Activated T-cell treated with anti-CD3 and anti-CD28 coated beads for 48 hours (primary cell): ENCODE results near the gene HOATZ.

Experiments
- DNase-seq: peaks from one replicate; pipeline ENCODE4 v3.0.0-alpha.2; 2020; ENCODE audit warnings: low read depth

HOATZ gene

DNA sequence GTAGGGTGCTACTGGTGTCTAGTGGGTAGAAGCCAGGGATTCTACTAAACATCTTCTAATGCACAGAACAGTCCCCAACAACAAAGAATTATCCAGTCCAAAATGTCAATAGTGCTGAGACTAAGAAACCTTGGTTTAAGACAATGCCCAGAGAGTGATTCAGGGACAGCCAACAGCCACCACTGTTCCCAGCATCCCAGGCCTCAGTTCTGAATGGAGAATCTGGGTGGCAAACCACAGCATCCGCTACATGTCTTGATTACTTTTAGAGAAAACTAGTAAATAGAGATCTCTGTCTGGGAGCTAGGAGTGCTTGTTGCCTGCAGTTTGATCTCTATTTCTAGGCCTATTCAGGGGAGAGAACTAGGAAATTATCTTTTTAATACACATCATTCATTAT lies 66.8 kb downstream of the HOATZ start:
- DNase-seq = no peak

DNA sequence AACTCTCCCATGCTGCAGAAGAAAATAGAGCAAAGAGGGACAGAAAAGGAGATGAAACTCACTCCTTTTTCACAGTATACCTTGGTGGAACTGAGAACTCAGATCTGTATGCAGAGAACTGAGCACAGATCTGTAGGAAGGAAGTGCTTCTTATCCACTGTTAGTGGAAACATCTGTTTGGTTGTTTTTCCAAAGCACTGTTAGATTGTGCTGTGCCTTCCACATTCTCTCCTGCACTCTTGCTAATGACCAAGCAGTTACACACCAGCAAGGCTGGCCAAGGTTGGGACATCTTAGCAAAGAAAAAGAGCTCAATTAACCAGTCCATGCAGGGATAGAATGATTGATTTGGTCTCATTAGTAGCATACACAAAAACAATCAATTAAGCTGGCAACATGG lies 67.6 kb downstream of the HOATZ start:
- no peak for DNase-seq

DNA sequence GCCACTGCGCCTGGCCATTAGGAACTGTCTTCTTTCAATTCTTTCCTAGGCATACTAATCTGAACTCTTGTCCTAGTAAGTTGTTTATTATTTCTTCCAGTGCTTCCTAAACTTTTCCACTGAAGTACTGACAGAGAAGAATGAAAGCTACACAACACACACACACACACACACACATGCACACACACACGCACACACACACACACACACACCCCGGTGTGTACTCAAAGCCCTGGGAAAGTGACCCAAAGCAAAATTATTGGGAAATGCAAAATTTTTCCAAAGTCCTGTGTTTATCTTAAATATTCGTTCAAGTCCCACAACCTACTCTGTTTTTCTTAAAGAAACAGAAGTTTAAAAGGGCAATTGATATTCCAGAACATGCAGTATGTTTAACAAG lies 68.3 kb downstream of the HOATZ start:
- no peak for DNase-seq

DNA sequence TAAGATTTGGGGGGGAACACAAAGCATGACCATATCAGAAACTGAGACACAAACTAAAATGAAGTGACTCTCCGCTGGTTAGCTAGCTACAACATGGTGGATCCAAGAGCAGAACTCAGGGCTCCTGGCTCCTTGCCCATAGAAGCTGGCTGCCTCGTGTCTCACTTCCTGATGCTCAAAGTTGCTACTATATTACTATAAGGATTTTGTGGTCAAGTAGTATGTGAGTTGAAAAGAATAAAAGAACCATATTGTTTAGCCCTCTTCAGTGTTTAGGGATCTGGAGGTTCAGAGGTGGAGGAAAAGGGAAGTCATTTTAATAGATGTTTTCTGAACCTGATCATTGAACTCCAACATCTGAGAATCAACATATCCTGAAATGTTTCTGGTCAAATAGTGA lies 70.8 kb downstream of the HOATZ start:
- DNase-seq = no peak

DNA sequence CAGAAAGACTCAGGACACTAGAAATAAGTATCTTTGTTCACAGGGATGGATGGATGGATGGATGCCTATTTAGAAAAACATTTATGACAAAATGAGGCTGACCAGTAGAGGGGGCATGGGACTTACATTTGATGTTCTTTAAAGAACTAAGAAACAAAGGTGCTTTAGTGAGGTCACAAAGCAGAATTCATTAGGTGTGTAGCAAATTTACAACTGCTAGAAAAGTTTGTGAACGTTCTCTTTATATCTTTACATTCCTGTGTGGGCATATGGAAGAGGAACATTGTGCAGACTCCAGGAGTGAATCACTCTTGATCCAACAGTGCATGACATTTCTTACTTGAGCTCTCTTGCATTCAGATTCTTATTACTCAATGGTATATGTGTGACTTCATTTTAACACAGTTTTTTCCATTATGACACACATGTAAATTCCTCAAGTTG lies 71.8 kb downstream of the HOATZ start:
- DNase-seq = no peak
